OCI-M2 (cell line): ENCODE data around the gene CACNA1G.

Experiments
- DNase-seq: peaks from one replicate; lab custom pipeline; 2025; ENCODE audit not compliant: unreplicated experiment; lab: John Stamatoyannopoulos, UW

Gene CACNA1G

DNA sequence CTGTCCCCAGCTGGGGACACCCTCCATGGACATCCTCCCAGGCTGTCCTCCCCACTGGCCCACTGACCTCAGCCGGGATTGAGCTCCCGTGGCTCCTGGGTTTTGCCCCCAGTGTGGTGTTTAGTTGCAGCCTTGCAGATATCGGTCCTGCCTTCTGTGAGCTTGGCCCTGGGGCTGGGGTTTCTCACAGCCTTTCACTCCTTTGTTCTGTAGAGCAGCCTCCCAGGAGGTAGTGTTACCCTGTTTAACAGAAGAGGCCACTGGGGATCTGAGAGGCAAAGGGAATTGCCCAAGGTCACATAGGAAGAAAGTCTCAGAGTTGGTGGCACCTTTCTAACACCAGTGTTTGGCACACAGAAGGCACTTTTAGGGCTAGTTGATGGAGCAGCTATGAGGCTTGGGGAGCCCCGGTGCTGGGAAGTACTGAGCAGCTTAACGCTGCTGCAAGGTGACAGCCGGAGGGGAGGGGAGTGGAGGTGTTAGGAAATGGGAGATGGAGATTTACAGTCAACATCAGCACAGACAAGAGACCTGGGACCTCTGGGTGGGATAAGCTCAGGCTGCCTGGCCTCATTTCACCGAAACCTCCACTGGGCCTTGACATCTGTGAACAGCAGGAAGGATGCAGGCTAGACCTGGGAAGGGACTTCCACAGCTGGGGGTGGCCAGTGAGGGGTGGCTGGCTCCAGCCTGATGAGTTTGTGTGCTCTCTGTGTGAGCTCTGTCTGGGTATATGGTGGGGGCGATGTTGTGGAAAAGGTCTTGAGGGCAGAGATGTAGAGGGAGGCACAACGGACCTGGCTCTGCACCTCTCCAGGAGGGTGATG, 26.1 kb downstream of the CACNA1G start:
- DNase-seq = no peak

DNA sequence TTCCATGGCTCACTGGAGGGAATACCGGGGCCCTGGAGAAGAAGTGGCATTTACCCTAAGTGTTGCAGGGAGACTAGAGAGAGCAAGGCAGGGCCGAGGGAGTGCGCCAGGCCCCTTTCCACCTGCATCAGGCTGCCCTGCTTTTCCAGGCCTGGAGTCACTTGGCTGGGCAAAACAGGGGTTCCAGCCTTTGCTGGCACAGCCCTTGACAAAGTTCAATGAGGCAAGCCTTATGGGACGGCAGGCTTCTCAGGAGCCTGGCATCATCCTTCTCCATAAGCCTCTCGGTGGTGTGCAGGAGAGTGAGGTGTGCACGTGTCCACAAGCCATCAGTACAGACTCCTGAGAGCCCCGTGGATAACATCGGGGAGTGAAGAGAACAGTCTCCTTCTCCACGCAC, 27.1 kb downstream of the CACNA1G start:
- DNase-seq = no peak

DNA sequence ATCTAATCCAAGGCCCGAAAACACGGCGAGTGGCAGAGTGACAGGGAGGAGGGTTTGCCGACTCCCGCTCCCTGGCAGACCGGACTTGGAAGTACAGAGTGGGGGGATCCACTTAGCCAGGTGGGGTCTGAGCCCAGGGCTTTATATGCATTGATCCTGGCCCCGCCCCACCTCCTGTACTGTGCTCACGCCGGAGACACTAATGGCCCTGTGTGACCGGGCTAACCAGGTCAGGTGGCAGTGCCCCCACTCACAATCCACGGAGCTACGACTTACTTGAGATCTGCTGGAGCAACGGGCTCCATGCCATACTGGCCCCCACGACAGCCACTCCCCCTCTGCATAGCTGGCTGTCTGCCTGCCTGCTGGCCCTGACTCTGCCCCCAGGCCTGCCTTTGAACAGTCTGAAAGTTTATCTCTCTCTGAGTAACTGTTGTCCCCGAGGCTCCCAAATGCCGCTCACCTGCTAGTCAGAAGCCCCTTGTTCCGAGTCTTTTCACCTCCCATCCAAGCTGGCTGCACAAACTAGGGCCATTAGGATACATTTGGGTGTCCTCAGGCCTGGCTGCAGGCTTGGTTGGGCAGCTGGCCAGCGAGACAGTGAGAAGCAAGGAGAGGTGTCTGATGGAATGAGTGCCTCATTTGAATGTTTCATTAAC, 28.0 kb downstream of the CACNA1G start:
- DNase-seq = no peak

DNA sequence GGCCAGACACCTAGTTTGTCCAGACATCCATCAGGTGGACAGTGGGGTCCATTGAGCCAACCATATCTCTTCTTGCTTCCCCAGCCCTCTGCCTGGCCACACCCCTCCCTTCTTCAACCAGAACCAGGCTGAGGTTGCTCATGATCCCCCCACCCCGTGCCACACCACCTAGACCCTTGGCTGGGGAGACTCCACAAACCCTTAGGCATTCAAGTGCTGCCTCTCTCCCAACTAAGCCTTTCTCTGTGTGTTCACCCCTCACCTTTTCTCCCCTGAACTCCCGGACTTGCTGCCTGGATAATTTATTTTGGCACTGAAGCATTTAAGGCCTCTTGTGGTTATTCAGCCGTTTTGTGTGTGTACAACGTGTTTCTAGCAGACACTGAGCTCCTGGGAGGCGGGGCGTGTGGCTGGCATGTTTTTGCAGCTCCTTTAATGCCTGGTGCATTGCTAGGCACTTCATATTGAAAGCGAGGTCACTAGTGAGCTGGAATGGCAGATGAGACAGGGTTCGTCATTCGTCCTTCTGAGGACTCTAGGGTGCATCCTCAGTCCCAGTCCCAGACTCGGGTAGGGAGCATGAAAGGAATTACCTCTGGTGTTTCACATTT, 28.7 kb downstream of the CACNA1G start:
- DNase-seq = no peak

DNA sequence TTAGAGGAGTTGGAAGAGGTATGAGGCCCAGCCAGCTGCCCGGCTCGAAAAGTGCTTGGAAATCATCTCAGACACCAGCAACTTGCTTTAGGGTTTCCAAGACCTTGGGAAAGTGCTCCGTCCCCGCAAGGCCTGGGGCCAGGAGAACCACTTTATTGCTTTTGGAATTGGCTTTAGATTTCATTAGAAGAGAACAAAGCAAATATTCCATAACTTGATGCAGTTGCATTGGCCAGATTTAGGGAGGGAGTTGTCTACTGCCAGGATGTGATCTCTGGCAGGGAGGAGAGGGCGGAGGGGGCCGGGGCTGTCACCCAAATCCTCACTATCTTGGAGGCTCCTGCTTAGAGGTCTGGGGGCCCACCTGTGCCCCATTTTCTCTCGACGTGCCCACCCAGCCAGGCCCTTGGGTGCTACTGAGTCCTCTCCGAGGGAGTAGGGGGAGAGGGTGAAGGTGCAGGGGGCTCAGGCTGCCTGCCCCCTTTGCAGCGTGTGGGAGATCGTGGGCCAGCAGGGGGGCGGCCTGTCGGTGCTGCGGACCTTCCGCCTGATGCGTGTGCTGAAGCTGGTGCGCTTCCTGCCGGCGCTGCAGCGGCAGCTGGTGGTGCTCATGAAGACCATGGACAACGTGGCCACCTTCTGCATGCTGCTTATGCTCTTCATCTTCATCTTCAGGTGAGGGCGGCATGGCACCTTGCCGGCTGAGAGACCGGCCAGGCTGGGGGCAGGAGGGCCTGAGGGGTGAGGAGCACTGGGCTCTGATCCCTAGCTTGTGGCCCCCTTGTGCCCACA, 30.6 kb downstream of the CACNA1G start:
- no peak for DNase-seq

DNA sequence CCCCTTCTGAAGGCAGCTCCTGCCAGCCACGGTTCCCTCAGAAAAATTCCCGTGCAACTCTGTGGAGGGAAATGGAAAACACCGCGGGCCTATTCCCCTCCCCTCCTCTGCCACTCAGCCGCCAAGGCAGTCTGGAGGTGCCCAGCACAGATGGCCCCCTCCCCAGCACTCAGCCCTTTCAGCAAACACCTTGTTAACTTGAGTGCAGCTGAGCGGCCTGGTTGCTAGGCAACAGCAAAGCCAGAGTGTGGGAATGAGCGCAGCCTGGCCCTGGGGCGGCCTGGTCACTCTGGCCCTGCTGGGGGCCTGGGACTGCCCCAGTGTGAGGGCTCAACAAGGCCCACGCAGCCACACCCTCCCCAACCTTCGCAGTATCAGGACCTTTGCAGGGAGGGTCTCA, 32.8 kb downstream of the CACNA1G start:
- DNase-seq = no peak

DNA sequence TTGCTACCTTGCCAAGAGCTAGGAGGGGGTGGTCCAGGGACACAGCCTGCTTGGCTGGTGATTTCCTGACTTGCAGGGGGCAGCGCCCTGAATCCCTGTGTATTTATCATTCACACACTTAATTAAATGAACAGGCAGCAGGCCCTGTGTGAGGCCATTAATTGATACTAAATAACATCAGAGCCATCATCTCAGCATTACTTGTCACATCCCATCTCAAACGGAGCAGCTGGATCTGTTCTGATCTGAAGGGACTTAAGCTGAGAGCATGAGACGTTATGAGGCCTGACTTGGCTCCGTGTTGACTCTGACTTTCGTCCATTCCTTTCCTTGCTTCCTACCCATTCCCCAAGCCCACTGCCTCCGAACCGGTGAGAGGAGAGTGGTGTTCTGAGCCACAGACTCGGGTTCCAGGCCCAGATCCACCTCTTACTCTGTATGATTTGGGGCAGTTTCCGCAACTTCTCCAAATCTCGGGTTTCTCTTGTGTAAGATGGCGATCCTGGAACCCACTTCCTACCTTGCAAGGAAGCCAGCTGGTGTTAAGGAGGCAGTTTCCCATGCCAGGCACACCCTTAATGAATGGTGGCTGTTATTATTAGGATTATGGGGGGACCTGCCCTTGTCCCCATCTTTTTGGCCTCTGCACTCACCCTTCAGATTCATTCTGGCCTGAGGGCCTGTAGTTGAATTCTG, 33.8 kb downstream of the CACNA1G start:
- no peak for DNase-seq

DNA sequence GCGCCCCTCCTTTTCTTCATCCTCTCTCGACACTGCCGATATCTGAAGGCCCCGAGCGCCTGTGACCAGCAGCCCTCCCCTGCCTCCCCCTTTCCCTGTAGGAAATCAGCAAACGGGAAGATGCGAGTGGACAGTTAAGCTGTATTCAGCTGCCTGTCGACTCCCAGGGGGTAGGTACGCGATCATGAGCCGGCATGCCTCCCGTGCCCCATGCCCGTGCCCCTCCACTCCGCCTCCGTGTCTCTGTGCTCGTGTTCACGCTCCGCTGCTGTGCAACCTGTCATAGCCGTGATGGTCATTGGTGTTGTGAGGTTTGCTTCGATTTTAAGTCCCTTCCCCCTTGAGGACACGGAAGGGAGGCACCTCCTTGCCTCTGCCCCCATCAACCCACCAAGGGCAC, 34.4 kb downstream of the CACNA1G start:
- no peak for DNase-seq

DNA sequence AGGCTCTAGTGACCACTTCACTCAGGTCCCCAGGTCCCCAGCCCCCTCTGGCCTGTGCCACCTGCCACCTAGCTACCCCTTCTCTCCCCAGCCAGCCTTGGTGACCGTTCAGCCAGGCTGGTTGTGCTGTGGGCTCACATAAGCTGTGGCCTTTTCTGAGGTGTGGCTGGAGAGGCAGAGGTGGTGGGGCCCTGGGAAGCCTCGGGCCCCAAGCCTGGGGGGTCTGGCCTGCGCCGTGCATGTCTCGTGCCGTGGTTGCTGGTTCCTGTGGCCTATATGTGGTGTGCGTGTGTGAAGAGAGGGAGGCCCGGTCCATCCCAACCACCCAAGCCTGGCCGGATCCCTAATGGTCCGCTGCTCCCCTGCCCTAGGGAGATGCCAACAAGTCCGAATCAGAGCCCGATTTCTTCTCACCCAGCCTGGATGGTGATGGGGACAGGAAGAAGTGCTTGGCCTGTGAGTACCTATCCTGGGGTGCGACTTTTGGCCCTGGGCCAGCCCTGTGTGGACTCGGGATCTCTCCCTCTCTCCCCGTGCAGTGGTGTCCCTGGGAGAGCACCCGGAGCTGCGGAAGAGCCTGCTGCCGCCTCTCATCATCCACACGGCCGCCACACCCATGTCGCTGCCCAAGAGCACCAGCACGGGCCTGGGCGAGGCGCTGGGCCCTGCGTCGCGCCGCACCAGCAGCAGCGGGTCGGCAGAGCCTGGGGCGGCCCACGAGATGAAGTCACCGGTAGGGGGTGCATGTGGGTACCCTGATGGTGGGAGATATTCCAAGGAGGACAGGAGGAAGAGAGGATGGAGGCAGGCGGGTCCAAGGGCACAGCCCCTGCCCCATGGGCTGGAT, 35.9 kb downstream of the CACNA1G start:
- no peak for DNase-seq

DNA sequence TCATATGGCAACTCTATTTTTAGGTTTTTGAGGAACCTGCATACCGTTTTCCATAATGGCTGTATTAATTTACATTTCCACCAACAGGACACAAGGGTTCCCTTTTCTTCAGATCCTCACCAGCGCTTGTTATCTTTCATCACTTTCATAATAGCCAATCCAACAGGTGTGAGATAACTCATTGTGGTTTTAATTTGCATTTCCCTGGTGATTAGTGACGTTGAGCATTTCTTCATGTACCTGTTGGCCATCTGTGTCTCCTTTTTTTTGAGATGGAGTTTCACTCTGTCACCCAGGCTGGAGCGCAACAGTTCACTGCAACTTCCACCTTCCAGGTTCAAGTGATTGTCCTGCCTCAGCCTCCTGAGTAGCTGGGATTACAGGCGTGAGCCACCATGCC, 38.0 kb downstream of the CACNA1G start:
- no peak for DNase-seq

DNA sequence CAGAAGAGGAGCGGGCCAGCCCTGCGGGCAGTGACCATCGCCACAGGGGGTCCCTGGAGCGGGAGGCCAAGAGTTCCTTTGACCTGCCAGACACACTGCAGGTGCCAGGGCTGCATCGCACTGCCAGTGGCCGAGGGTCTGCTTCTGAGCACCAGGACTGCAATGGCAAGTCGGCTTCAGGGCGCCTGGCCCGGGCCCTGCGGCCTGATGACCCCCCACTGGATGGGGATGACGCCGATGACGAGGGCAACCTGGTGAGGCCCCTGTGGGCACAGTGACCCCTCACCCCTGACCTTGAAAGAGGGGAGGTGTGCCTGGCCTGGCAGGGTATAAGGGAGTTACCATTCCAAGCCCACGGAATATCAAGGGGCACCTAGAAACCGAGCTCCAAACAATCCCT, 39.1 kb downstream of the CACNA1G start:
- DNase-seq = no peak

DNA sequence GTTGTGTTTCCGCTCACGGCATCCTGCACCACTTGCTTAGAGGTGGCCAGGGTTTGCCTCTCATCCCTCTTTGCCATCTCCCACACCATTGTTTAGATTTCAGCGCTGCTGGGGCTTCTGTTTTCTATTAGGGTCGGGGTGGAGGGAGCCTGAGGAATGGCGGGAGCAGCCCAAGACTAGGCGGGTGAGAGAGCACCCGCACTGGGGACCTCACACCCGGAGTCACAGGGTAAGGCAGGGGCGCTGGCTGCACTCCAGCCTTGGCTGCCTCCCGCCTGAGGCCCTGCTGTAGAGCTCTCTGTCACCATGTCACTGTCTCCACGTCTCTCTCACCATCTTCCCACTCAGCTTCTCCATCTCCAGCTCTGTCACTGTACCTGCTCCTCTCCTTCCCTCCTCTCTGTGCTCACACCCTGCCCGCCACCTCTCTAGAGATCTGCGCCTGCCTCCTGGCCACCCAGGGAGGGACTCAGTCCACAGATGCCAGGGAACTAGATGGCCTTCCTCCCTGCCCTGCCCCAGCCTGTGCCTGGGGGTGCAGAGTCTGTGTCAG, 41.4 kb downstream of the CACNA1G start:
- DNase-seq = no peak

DNA sequence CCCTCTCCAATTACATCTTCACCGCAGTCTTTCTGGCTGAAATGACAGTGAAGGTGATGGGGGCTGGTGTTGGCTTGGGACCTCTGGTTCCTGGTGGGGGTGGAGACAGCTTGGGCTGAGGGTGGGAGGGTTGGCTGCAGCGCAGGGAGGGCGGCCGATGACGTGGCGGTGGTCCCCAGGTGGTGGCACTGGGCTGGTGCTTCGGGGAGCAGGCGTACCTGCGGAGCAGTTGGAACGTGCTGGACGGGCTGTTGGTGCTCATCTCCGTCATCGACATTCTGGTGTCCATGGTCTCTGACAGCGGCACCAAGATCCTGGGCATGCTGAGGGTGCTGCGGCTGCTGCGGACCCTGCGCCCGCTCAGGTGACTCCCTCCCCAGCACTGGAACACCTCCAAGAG, 42.3 kb downstream of the CACNA1G start:
- no peak for DNase-seq

DNA sequence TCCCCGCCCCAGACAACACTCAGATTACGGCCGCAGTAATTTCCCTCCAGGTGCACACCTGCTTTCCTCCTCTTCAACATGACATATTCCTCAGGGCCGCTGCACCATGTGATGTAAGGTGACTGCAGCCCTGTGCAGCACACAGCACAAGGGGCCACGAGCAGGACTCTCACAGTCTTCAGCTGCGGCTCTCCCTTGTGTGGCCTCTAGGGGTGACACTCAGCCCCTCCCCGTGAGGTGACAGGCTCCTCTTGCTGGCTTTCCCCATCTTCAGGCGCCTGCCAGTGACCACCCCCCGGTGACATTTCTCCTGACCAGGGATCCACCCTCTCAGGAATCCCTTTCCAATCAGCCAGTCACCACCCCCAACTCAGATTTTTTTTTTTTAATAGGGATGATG, 42.8 kb downstream of the CACNA1G start:
- no peak for DNase-seq

DNA sequence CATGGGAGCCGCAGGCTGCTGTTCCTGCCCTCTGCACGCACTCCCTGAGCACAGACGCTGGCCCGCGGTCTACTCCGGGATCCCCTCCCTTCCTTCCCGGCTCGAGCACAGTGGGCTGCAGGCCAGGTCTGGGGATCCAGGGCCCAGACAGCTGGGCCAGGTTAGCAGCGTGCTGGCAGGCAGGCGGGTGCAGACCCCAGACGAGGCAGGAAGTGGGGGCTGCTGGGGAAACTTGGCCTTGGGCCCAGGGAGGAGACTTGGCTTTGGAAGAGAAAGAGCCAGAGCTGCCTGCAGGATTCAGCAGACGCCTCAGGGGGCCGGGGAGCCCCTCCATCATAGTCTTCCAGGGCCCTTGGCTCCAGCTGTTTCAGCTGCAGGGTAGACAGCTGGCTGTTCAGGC, 44.0 kb downstream of the CACNA1G start:
- DNase-seq = no peak

DNA sequence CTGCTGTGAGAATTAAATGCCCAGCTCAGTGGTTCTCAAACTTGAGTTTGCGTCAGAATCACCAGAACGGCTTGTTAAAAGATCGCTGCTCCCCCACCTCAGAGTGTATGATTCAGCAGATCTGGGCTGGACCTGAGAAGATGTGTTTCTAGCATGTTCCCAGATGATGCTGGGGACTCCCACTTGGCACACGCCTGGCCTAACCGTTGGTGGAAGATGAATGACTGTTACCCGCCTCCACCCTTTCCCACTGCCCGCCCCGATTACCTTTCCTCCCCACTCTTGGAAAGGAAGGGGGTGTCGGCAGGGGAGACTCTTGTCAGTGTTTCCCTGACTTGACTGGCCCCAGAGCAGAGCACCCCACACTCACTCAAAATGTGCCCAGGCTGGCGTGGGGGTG, 44.9 kb downstream of the CACNA1G start:
- no peak for DNase-seq

DNA sequence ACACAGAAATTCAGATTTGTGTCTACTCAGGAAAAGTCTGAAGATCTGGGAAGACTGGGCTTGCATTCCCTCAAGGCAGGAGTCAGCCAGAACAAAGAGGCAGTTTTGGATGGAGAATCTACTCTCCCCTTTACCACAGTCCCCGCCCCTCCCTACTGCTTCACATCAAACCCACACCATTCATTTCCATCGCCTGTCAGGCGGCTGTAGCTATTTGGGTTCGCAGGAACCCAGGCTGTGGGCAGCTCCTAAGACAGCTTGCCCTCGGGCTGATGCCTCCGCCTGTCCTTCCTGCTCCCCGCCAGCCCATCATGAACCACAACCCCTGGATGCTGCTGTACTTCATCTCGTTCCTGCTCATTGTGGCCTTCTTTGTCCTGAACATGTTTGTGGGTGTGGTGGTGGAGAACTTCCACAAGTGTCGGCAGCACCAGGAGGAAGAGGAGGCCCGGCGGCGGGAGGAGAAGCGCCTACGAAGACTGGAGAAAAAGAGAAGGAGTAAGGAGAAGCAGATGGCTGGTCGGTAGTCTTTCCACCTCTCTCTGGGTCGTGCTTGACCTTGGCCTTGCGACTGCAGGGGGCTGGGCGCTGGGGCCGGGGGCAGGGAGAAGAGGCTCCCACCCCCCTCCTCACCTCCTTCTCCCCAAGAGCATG, 47.1 kb downstream of the CACNA1G start:
- no peak for DNase-seq

DNA sequence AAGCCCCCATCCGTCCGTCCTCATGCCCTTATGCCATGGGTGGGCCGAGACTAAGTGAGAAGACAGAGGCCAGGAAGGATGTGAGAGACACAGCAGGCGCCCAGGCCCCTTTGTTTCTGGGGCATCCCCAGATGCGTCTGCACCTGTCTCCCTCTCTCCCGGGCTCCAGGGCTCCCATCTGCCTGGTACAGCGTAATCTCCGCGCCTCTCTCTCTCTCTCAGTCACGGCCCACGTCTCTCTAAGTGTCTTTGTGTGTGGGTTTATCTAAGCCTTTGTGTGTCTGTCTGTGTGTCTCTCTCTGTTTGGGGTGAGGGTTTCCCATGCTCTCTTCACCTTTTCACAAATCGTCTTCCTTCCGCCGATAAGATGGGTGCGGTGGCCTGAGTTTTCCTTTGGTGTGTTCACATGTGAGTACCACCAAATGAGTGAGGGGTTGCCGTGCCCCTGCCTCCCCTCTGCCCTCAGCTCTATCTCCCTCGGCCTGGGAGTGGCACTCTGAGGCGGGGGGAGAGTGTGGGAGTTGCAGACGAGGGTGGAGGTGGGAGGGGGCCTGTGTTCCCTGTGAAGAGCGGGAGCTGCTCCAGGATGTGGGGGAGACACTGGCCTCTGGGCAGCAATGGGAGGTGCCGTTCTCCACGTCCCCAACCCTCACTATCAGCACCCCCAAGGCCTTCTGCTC, 48.3 kb downstream of the CACNA1G start:
- no peak for DNase-seq
